GM12874 (cell line): ENCODE results near the gene MEIS3.

ENCODE experiments used
- CTCF ChIP-seq: IDR thresholded peaks from 2 replicates; pipeline ENCODE4 v1.5.1; 2011; ENCODE audit warnings: low read depth, mild to moderate bottlenecking, control low read depth, low read length, moderate library complexity; ENCODE audit not compliant: insufficient read depth

Gene MEIS3

DNA sequence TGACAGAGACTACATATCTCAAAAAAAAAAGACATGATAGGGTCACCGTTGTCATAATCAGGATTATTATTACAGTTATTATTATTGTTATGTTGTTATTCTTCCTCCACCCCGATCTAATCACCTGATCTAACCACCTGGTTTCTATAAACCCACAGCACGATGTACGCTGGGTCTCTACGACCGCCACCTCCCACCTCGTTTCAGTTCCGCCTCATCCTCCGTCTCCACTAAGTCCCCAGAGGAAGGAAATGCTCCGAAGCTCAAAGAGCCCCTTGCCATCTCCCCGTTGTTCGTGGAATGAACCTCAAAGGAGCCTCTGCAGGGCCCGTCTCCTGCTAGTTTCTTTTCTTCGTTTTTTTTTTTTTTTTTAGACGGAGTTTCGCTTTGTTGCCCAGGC is 15.9 kb upstream of the MEIS3 start:
- TF ChIP-seq CTCF = no peak

GRCh38 chr19:47434088-47434487 is 14.8 kb upstream of the MEIS3 start:
- no peak for TF ChIP-seq CTCF

- TF ChIP-seq CTCF = no peak
These were observed 13.8 kb upstream of the MEIS3 start for GRCh38 chr19:47433121-47433520.

- no peak for TF ChIP-seq CTCF
These were observed 13.2 kb upstream of the MEIS3 start for GRCh38 chr19:47432499-47432898.

DNA sequence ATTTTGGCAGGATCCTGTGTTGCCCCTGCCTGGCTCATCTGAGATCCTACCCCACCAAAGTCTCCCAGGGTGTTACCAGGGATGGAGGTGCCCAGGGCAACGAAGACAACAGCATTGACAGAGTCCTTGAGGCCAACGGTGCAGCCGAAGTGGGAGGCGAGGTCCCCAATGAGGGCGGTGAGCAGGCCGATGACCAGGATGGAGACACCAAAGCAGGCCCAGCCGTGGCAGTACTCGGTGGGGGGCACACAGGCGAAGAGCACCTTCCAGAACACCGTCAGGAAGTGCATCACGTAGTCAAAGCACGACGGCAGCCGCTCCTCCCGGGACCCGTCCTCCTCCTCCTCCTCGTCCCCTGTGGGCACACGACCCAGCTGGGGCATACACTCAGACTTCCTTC is 12.8 kb upstream of the MEIS3 start:
- TF ChIP-seq CTCF = no peak

- no peak; the same call in 1 of the 2 replicates for TF ChIP-seq CTCF
These were observed 10.9 kb upstream of the MEIS3 start for GRCh38 chr19:47430041-47430802.

- no peak for TF ChIP-seq CTCF
These were observed 9.9 kb upstream of the MEIS3 start for GRCh38 chr19:47429140-47429793.
